Panc1 (cell line): ENCODE measurements around the gene SH3PXD2A. TPM values are rescaled to one million over a fixed set of nuclear protein-coding genes. Genes with fewer than 3 reads are reported as not detected.

Experiments
- ATAC-seq: fragments of 200-7000 bp; cut with Tn5 transposase; 2 replicates; pipeline ENCODE4 v1.9.1; 2020; ENCODE audit warnings: mild to moderate bottlenecking, moderate library complexity
- BruUV-seq: library from RNA; stranded (reverse); fragments of 400-500 nt; replicated peaks from 2 replicates; lab custom pipeline; 2021; lab: Mats Ljungman, UMichigan
- CTCF ChIA-PET: fragments of 300-600 bp; sonication (Branson Sonifier 250); formaldehyde crosslinking; loops from one replicate; lab custom pipeline; 2022; ENCODE audit warnings: antibody characterized with exemption; lab: Charles Lee
- POLR2A ChIA-PET: fragments of 300-600 bp; sonication (Branson Sonifier 250); formaldehyde crosslinking; loops from one replicate; lab custom pipeline; 2022; ENCODE audit warnings: antibody characterized with exemption; lab: Charles Lee
- DNase-seq: peaks from one replicate; pipeline ENCODE4 v3.0.0-alpha.2; 2010; ENCODE audit warnings: low read depth, low spot score
- H3K27ac ChIP-seq: 2 replicates; pipeline ENCODE4 v1.5.1; 2011; ENCODE audit warnings: mild to moderate bottlenecking, low read length, inconsistent platforms
- H3K27me3 ChIP-seq: fragments of 200-500 bp; sonication (Bioruptor generic); 2 replicates; pipeline ENCODE4 v1.6.0; 2014; ENCODE audit warnings: low read length, inconsistent platforms; ENCODE audit not compliant: control insufficient read depth, insufficient read depth
- H3K36me3 ChIP-seq: fragments of 200-500 bp; sonication (Bioruptor generic); 2 replicates; pipeline ENCODE4 v1.5.1; 2014; ENCODE audit warnings: inconsistent platforms, mild to moderate bottlenecking, low read length, moderate library complexity; ENCODE audit not compliant: control insufficient read depth, insufficient read depth
- H3K4me1 ChIP-seq: 2 replicates; pipeline ENCODE4 v1.5.1; 2011; ENCODE audit warnings: inconsistent platforms, mild to moderate bottlenecking, low read length, moderate library complexity; ENCODE audit not compliant: control insufficient read depth, insufficient read depth
- H3K4me3 ChIP-seq, 2 experiments: 2 replicates each; pipeline ENCODE4 v1.5.1; 2011 to 2012; ENCODE audit warnings: low read depth in 2 of 2, low read length in 2 of 2, mild to moderate bottlenecking in 2 of 2, inconsistent platforms in 1 of 2, moderate library complexity in 1 of 2
- H3K9me3 ChIP-seq: fragments of 200-500 bp; sonication (Bioruptor generic); 2 replicates; pipeline ENCODE4 v1.5.1; 2014; ENCODE audit warnings: low read depth, mild to moderate bottlenecking, inconsistent platforms, low read length, moderate library complexity; ENCODE audit not compliant: control insufficient read depth, insufficient read depth
- POLR2AphosphoS5 ChIP-seq: IDR thresholded peaks from 2 replicates; pipeline ENCODE4 v1.6.1; 2012; ENCODE audit warnings: mild to moderate bottlenecking, low read depth, low read length, moderate library complexity
- REST ChIP-seq, 2 experiments: IDR thresholded peaks; 2 replicates each; pipeline ENCODE4 v1.6.1; 2011 to 2012; ENCODE audit warnings: low read depth in 2 of 2, control low read depth in 1 of 2, low read length in 1 of 2, mild to moderate bottlenecking in 1 of 2, moderate library complexity in 1 of 2; ENCODE audit not compliant: insufficient read depth in 1 of 2
- SIN3A ChIP-seq: IDR thresholded peaks from 2 replicates; pipeline ENCODE4 v1.6.1; 2012; ENCODE audit warnings: low read depth, mild to moderate bottlenecking, low read length, moderate library complexity, borderline replicate concordance; ENCODE audit not compliant: insufficient read depth
- TCF7L2 ChIP-seq: IDR thresholded peaks from 2 replicates; pipeline ENCODE4 v1.6.1; 2011; ENCODE audit warnings: mild to moderate bottlenecking, low read depth, low read length, inconsistent platforms
- in situ Hi-C: cut with HindIII; loops from 2 replicates; pipeline ENCODE4 v1.10.0; 2016; ENCODE audit warnings: low sequenced_read_pairs, low pct_unique_long_range_greater_than_20kb
- intact Hi-C: fragments of 100-400 bp; cut with micrococcal nuclease; formaldehyde crosslinking; loops from one replicate; pipeline ENCODE4 v1.10.0; 2022; ENCODE audit not compliant: unreplicated experiment
- total RNA-seq: library from RNA; stranded (reverse); gene quantifications from one replicate; pipeline ENCODE4 v1.2.1, GENCODE V29; 2021; ENCODE audit not compliant: unreplicated experiment
- TF ChIP-seq, protein P1 (sequence below): fragments of 450-650 bp; IDR thresholded peaks from 2 replicates; pipeline ENCODE4 v1.5.1; 2017; ENCODE audit warnings: mild to moderate bottlenecking

The SH3PXD2A gene
- total RNA-seq, 1 experiment from 2014 or later: 5.7 TPM

- Histone ChIP-seq H3K27ac (no peak overlapping the region), H3K9me3 (no peaks in the 10 kb centered on the region), H3K36me3 (no peaks in the 10 kb centered on the region), H3K27me3 (peaks cover 14% of the 10 kb centered on the region), H3K4me3 (no peak overlapping the region), H3K4me1 (no peaks in the 10 kb centered on the region)
- BruUV-seq: no TSS peak
- in situ Hi-C loops (no loop called here), intact Hi-C loops (no loop called here)
- CTCF ChIA-PET: interaction anchor here (1.7 kb wide), 1 partner anchor 12 kb away, joined by 4 read pairs; no protein-coding TSS in a partner anchor
- POLR2A ChIA-PET: interaction anchor here (0.6 kb wide), 1 partner anchor 50 kb away, joined by 3 read pairs; no protein-coding TSS in a partner anchor
- ATAC-seq: no peak
- no peak for DNase-seq
- TF ChIP-seq, protein P1, sequence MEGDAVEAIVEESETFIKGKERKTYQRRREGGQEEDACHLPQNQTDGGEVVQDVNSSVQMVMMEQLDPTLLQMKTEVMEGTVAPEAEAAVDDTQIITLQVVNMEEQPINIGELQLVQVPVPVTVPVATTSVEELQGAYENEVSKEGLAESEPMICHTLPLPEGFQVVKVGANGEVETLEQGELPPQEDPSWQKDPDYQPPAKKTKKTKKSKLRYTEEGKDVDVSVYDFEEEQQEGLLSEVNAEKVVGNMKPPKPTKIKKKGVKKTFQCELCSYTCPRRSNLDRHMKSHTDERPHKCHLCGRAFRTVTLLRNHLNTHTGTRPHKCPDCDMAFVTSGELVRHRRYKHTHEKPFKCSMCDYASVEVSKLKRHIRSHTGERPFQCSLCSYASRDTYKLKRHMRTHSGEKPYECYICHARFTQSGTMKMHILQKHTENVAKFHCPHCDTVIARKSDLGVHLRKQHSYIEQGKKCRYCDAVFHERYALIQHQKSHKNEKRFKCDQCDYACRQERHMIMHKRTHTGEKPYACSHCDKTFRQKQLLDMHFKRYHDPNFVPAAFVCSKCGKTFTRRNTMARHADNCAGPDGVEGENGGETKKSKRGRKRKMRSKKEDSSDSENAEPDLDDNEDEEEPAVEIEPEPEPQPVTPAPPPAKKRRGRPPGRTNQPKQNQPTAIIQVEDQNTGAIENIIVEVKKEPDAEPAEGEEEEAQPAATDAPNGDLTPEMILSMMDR: no peak
- no peak for TF ChIP-seq TCF7L2
- no peak for TF ChIP-seq REST (IDR thresholded peaks at IDR 0.05; ENCODE audit: insufficient read depth in 1 of 2, low read depth in 2 of 2, low read length in 1 of 2)
- no peak for TF ChIP-seq SIN3A
- no peak for TF ChIP-seq POLR2AphosphoS5
Measured at GRCh38 chr10:103551619-103552602, 303.5 kb downstream of the SH3PXD2A start.

DNA sequence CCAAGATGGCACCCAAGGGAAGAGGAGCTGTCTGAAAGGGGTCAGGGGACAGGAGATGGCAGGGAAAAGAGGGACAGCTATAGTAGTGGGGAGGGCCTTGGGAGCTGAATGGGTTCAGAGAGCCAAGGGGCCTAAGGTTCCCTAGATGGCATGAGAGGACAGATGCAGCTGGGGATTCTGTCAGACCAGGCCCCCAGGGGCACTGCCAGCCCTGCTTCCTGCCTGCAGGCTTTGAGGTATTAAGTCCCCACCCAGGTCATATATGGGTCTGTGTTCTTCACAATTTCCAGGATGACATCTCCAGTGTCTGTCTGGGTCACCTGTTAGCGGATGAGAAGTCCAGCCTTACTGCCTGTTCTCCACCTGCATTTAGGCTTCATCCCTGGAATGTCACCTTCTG, 305.1 kb downstream of the SH3PXD2A start:
- ChIA-PET POLR2A (no interaction called here), CTCF (no interaction called here)
- intact Hi-C loops: no loop called here
- H3K27me3 ChIP-seq: peaks cover 8% of the 10 kb centered on the region
- BruUV-seq: no TSS peak
- no peaks in the 10 kb centered on the region for H3K36me3 ChIP-seq
- H3K4me3 ChIP-seq: no peak overlapping the region
- no peaks in the 10 kb centered on the region for H3K4me1 ChIP-seq
- ATAC-seq (no peak), DNase-seq (no peak)
- H3K9me3 ChIP-seq: no peaks in the 10 kb centered on the region
- TF ChIP-seq POLR2AphosphoS5 (no peak), SIN3A (no peak), TCF7L2 (no peak), REST (IDR thresholded peaks at IDR 0.05; ENCODE audit: insufficient read depth in 1 of 2, low read depth in 2 of 2, low read length in 1 of 2) (no peak)
- TF ChIP-seq, protein P1: no peak
- in situ Hi-C loops: no loop called here
- no peak overlapping the region for H3K27ac ChIP-seq
